D721Med (cell line): Measurements from ENCODE around the gene EFNB2.

Experiments used
- DNase-seq: peaks from one replicate; pipeline ENCODE4 v3.0.0; 2011; ENCODE audit warnings: low spot score; ENCODE audit not compliant: insufficient read length
- FAIRE-seq: peaks from 2 replicates; lab custom pipeline; 2011; peaks lifted over from hg19 to GRCh38; lab: Jason Lieb, UNC
- CTCF ChIP-seq: IDR thresholded peaks from 2 replicates; pipeline ENCODE4 v1.5.1; 2012; ENCODE audit warnings: mild to moderate bottlenecking, control low read depth; ENCODE audit not compliant: insufficient read depth; ENCODE audit errors: missing control alignments

Gene EFNB2

GRCh38 chr13:106499896-106500295, 35.6 kb downstream of the EFNB2 start:
- no peak for TF ChIP-seq CTCF
- DNase-seq (no peak), FAIRE-seq (no peak)

GRCh38 chr13:106499113-106499512, 36.3 kb downstream of the EFNB2 start:
- DNase-seq (no peak), FAIRE-seq (no peak)
- no peak for TF ChIP-seq CTCF

- DNase-seq (no peak), FAIRE-seq (no peak)
- TF ChIP-seq CTCF: no peak
Observed at GRCh38 chr13:106498571-106498970, 36.9 kb downstream of the EFNB2 start.

GRCh38 chr13:106498158-106498557, 37.3 kb downstream of the EFNB2 start:
- TF ChIP-seq CTCF: no peak
- no peak for FAIRE-seq
- no peak for DNase-seq

GRCh38 chr13:106497079-106497478, 38.4 kb downstream of the EFNB2 start:
- DNase-seq (no peak), FAIRE-seq (no peak)
- TF ChIP-seq CTCF: no peak

GRCh38 chr13:106496072-106496997, 39.1 kb downstream of the EFNB2 start:
- DNase-seq (no peak), FAIRE-seq (no peak)
- no peak for TF ChIP-seq CTCF

GRCh38 chr13:106494936-106495335, 40.5 kb downstream of the EFNB2 start:
- no peak for TF ChIP-seq CTCF
- DNase-seq: no peak
- FAIRE-seq: no peak
